PC-9 (cell line): ENCODE measurements around the gene CD226.

ENCODE experiments used
- EZH2 ChIP-seq: fragments of 200-600 bp; sonication (generic); IDR thresholded peaks from 2 replicates; pipeline ENCODE4 v1.8.0; 2017; ENCODE audit warnings: antibody characterized with exemption, low read depth
- TF ChIP-seq, protein P1 (sequence below): fragments of 200-600 bp; sonication (generic); conservative IDR thresholded peaks from 2 replicates; pipeline ENCODE4 v1.6.1; 2017; ENCODE audit warnings: mixed run types, antibody characterized with exemption, mild to moderate bottlenecking, moderate library complexity

DNA sequence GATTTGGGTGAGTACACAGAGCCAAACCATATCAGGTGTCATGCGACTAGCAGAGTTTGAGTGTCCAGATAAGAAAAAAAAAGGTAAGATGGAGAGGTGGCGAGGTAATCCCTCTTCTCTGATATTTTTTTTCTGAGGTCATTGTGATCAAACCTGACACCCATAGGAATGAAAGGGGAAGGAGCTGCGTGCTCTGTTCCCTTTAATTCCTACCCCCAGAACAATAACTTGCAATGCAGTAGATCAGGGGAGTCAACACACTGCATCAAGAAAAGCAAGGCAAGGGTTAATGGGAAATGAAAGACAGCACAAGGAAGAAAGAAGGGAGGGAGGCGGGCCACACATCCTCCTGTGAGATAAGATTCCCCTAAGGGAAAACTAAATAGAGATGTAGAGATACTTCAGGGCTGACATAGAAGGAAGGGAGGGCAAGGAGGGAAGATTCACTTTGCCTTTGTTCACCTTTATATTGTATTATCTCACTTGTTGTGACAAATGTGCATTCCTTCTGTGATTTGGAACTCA lies 132.8 kb downstream of the CD226 start:
- TF ChIP-seq, protein P1, sequence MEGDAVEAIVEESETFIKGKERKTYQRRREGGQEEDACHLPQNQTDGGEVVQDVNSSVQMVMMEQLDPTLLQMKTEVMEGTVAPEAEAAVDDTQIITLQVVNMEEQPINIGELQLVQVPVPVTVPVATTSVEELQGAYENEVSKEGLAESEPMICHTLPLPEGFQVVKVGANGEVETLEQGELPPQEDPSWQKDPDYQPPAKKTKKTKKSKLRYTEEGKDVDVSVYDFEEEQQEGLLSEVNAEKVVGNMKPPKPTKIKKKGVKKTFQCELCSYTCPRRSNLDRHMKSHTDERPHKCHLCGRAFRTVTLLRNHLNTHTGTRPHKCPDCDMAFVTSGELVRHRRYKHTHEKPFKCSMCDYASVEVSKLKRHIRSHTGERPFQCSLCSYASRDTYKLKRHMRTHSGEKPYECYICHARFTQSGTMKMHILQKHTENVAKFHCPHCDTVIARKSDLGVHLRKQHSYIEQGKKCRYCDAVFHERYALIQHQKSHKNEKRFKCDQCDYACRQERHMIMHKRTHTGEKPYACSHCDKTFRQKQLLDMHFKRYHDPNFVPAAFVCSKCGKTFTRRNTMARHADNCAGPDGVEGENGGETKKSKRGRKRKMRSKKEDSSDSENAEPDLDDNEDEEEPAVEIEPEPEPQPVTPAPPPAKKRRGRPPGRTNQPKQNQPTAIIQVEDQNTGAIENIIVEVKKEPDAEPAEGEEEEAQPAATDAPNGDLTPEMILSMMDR = no peak
- TF ChIP-seq EZH2 = no peak
